ENCODE data around the gene NTRK2. TPM values are rescaled to one million over a fixed set of nuclear protein-coding genes. Genes with fewer than 3 reads are reported as not detected.

Gene NTRK2
- total RNA-seq, 1 experiment from 2014 or later: not detected

GRCh38 chr9:84866396-84867175 is 197.1 kb downstream of the NTRK2 start (continued):
- no peak for TF ChIP-seq RAD21 (IDR thresholded peaks at IDR 0.05; ENCODE audit: low read depth)
- no peak for TF ChIP-seq ZBTB33 (IDR thresholded peaks at IDR 0.05; ENCODE audit: extremely low read depth, insufficient replicate concordance, low read length)
- no peak for TF ChIP-seq MAX (IDR thresholded peaks at IDR 0.05)
- no peak for TF ChIP-seq REST (IDR thresholded peaks at IDR 0.05; ENCODE audit: low read depth)

- ChIA-PET POLR2A (no interaction called here), RAD21 (ENCODE audit: low non-redundant PET in 1 of 2, low total read pairs in 2 of 2, uncharacterized antibody in 2 of 2, unreplicated experiment in 2 of 2) (no interaction called here), CTCF (no interaction called here)
- BruUV-seq (replicated peaks): no TSS peak
- no peak overlapping the region for H2AFZ ChIP-seq (ENCODE audit: low read depth, low read length, poor library complexity, severe bottlenecking)
- no peak overlapping the region for H3K27ac ChIP-seq (ENCODE audit: low read depth, low read length)
- H3K4me3 ChIP-seq (replicated peaks in 1 of 2; ENCODE audit: low read depth in 1 of 2, low read length in 2 of 2): no peak overlapping the region
- no peaks in the 10 kb centered on the region for H3K79me2 ChIP-seq (ENCODE audit: insufficient read depth, low read length)
- ATAC-seq (no peak), DNase-seq (ENCODE audit: low read depth, low spot score) (no peak)
- H3K4me2 ChIP-seq (ENCODE audit: low read length): no peak overlapping the region
- H3K27me3 ChIP-seq (ENCODE audit: insufficient read depth, low read length): no peaks in the 10 kb centered on the region
- no peaks in the 10 kb centered on the region for H3K36me3 ChIP-seq (ENCODE audit: control insufficient read depth in 1 of 2, insufficient read depth in 2 of 2, low read length in 2 of 2)
- intact Hi-C loops (cut with micrococcal nuclease): no loop called here
- no peaks in the 10 kb centered on the region for H3K9me3 ChIP-seq (ENCODE audit: control insufficient read depth in 1 of 2, insufficient read depth in 1 of 2, low read depth in 1 of 2, low read length in 2 of 2)
- H3K9me2 ChIP-seq (ENCODE audit: insufficient read depth): no peaks in the 10 kb centered on the region
- no peaks in the 10 kb centered on the region for H4K20me1 ChIP-seq (ENCODE audit: insufficient read depth)
- no peak overlapping the region for H3K9ac ChIP-seq (ENCODE audit: low read length)
- peaks cover 0 to 8% of the 10 kb centered on the region in 2 experiments; a peak in 2 of 4 replicates for H3K4me1 ChIP-seq (ENCODE audit: control insufficient read depth in 1 of 2, insufficient read depth in 2 of 2, low read length in 2 of 2)
- TF ChIP-seq SIN3A (IDR thresholded peaks at IDR 0.05; ENCODE audit: low read depth): no peak
- no peak for TF ChIP-seq SP1 (IDR thresholded peaks at IDR 0.05; ENCODE audit: low read depth)
- TF ChIP-seq MAX (IDR thresholded peaks at IDR 0.05): no peak
- no peak for TF ChIP-seq REST (IDR thresholded peaks at IDR 0.05; ENCODE audit: low read depth)
- no peak for TF ChIP-seq FOSL1 (IDR thresholded peaks at IDR 0.05; ENCODE audit: low read depth)
- TF ChIP-seq ELF1 (IDR thresholded peaks at IDR 0.05; ENCODE audit: borderline replicate concordance, low read depth): no peak
- no peak for TF ChIP-seq EZH2 (IDR thresholded peaks at IDR 0.05)
- TF ChIP-seq RAD21 (IDR thresholded peaks at IDR 0.05; ENCODE audit: low read depth): no peak
- TF ChIP-seq SRF (IDR thresholded peaks at IDR 0.05; ENCODE audit: low read depth): no peak
- TF ChIP-seq CBX3 (IDR thresholded peaks at IDR 0.05; ENCODE audit: low read depth): no peak
- no peak for TF ChIP-seq CEBPB (IDR thresholded peaks at IDR 0.05; ENCODE audit: low read depth)
- no peak for TF ChIP-seq JUND (IDR thresholded peaks at IDR 0.05)
- TF ChIP-seq ZNF274 (IDR thresholded peaks at IDR 0.05; ENCODE audit: low read depth, low read length): no peak
- no peak for TF ChIP-seq POLR2AphosphoS5 (IDR thresholded peaks at IDR 0.05; ENCODE audit: low read depth, low read length)
- TF ChIP-seq POLR2A (IDR thresholded peaks at IDR 0.05; ENCODE audit: borderline replicate concordance, extremely low read depth, insufficient read depth, insufficient read length): no peak
These were observed 197.7 kb downstream of the NTRK2 start for GRCh38 chr9:84867186-84867585.

Measured in HCT116 (cell line).